ENCODE results near the gene FUZ. TPM values are rescaled to one million over a fixed set of nuclear protein-coding genes. Genes with fewer than 3 reads are reported as not detected.

The FUZ gene
- total RNA-seq, 1 experiment from 2014 or later = 10.9 TPM

GRCh38 chr19:49838885-49839588 lies 25.9 kb upstream of the FUZ start:
- Histone ChIP-seq H3K4me2 (ENCODE audit: low read length) (no peak overlapping the region), H3K9ac (ENCODE audit: low read length) (no peak overlapping the region), H3K9me3 (ENCODE audit: low read length) (no peaks in the 10 kb centered on the region), H3K27me3 (ENCODE audit: low read length) (no peaks in the 10 kb centered on the region), H4K20me1 (ENCODE audit: low read length) (no peaks in the 10 kb centered on the region), H3K4me3 (ENCODE audit: low read length) (no peak overlapping the region), H3K79me2 (ENCODE audit: low read length) (no peaks in the 10 kb centered on the region), H3K27ac (ENCODE audit: low read length) (no peak overlapping the region), H3F3A (ENCODE audit: low read length, unreplicated experiment) (no peaks in the 10 kb centered on the region), H3K36me3 (ENCODE audit: low read depth, low read length) (peaks cover 21% of the 10 kb centered on the region), H3K9me2 (replicated peaks; ENCODE audit: low read length) (no peaks in the 10 kb centered on the region), H3K4me1 (ENCODE audit: insufficient read depth, low read length) (no peaks in the 10 kb centered on the region), H2AFZ (ENCODE audit: low read length) (no peak overlapping the region)
- TF ChIP-seq EZH2 (IDR thresholded peaks at IDR 0.05; ENCODE audit: low read length, unreplicated experiment) = no peak
- no peak for TF ChIP-seq CTCF (conservative IDR thresholded peaks at IDR 0.05; ENCODE audit: low read depth, low read length)
- TF ChIP-seq EZH2phosphoT487 (IDR thresholded peaks at IDR 0.05; ENCODE audit: borderline replicate concordance, low read length) = no peak
- ATAC-seq (no peak), DNase-seq (no peak)
- TSS peak; percentile 28 for BruUV-seq (replicated peaks)
- ChIA-PET POLR2A (ENCODE audit: unreplicated experiment) (interaction anchor here (0.6 kb wide), 1 partner anchor 490 kb away, joined by 5 read pairs; no protein-coding TSS in a partner anchor), CTCF (no interaction called here)
- intact Hi-C loops (cut with micrococcal nuclease) = no loop called here

DNA sequence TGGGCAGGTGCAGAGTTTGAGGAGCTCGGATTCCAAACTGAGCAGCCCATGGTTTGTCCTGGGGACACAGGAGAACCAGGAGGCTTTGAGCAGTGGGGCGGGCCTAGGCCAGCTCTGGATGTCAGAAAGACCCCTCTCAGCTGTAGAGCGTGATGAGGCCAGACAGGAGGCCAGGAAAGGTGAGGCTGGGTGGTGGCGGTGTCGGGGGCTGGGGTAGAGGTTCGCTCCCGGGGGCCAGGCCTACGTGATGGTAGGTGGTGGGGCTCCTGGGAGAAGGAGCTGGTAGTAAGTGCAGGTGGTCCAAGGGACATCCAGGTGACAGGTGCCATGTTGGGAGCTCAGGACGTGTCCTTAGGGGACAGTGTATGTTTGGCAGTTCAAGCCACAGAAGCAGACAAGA lies 24.3 kb upstream of the FUZ start:
- CTCF ChIA-PET = no interaction called here
- no peak for TF ChIP-seq EZH2 (IDR thresholded peaks at IDR 0.05; ENCODE audit: low read length, unreplicated experiment)
- TF ChIP-seq EZH2phosphoT487 (IDR thresholded peaks at IDR 0.05; ENCODE audit: borderline replicate concordance, low read length) = no peak
- TF ChIP-seq CTCF (conservative IDR thresholded peaks at IDR 0.05; ENCODE audit: low read depth, low read length) = no peak
- H3K4me2 ChIP-seq (ENCODE audit: low read length) = no peak overlapping the region

DNA sequence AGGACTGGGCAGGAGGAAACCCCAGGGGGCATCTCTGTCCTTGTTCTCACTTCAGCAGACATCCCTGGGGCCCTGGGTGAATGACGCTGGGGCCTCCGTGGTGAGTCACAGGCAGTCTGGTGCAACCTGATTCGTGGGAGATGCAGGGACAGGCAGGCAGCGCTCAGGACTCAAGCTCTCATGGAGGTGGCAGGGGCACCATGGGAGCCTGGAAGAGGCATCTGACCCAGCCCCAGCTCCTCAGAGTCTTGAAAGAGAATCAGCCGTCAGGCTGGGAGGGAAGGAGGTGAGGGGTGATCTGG lies 23.9 kb upstream of the FUZ start:
- H3K9me3 ChIP-seq (ENCODE audit: low read length) = no peaks in the 10 kb centered on the region
- H3F3A ChIP-seq (ENCODE audit: low read length, unreplicated experiment) = no peaks in the 10 kb centered on the region
- no peak overlapping the region for H3K9ac ChIP-seq (ENCODE audit: low read length)
- H3K79me2 ChIP-seq (ENCODE audit: low read length) = no peaks in the 10 kb centered on the region
- H2AFZ ChIP-seq (ENCODE audit: low read length) = no peak overlapping the region
- no peak; the same call in 1 of the 2 replicates for ATAC-seq
- no peak overlapping the region for H3K4me2 ChIP-seq (ENCODE audit: low read length)
- ChIA-PET POLR2A (ENCODE audit: unreplicated experiment) (no interaction called here), CTCF (no interaction called here)
- no peaks in the 10 kb centered on the region for H3K9me2 ChIP-seq (replicated peaks; ENCODE audit: low read length)
- TF ChIP-seq CTCF (conservative IDR thresholded peaks at IDR 0.05; ENCODE audit: low read depth, low read length) (no peak), EZH2 (IDR thresholded peaks at IDR 0.05; ENCODE audit: low read length, unreplicated experiment) (no peak), EZH2phosphoT487 (IDR thresholded peaks at IDR 0.05; ENCODE audit: borderline replicate concordance, low read length) (no peak)
- H3K27me3 ChIP-seq (ENCODE audit: low read length) = no peaks in the 10 kb centered on the region
- DNase-seq = no peak
- BruUV-seq (replicated peaks) = no TSS peak
- H4K20me1 ChIP-seq (ENCODE audit: low read length) = no peaks in the 10 kb centered on the region
- no peaks in the 10 kb centered on the region for H3K4me1 ChIP-seq (ENCODE audit: insufficient read depth, low read length)
- no peak overlapping the region for H3K4me3 ChIP-seq (ENCODE audit: low read length)
- H3K36me3 ChIP-seq (ENCODE audit: low read depth, low read length) = peaks cover 26% of the 10 kb centered on the region
- intact Hi-C loops (cut with micrococcal nuclease) = no loop called here
- H3K27ac ChIP-seq (ENCODE audit: low read length) = no peak overlapping the region

More for the DNA sequence above, 24.3 kb upstream of the FUZ start:
- DNase-seq = no peak
- no peaks in the 10 kb centered on the region for H3K9me3 ChIP-seq (ENCODE audit: low read length)
- H3K36me3 ChIP-seq (ENCODE audit: low read depth, low read length) = peaks cover 26% of the 10 kb centered on the region
- no peak overlapping the region for H3K4me3 ChIP-seq (ENCODE audit: low read length)
- H3F3A ChIP-seq (ENCODE audit: low read length, unreplicated experiment) = no peaks in the 10 kb centered on the region
- no peak overlapping the region for H3K9ac ChIP-seq (ENCODE audit: low read length)
- H2AFZ ChIP-seq (ENCODE audit: low read length) = no peak overlapping the region
- H3K9me2 ChIP-seq (replicated peaks; ENCODE audit: low read length) = no peaks in the 10 kb centered on the region
- BruUV-seq (replicated peaks) = no TSS peak
- H3K4me1 ChIP-seq (ENCODE audit: insufficient read depth, low read length) = no peaks in the 10 kb centered on the region
- no peaks in the 10 kb centered on the region for H3K79me2 ChIP-seq (ENCODE audit: low read length)
- H3K27me3 ChIP-seq (ENCODE audit: low read length) = no peaks in the 10 kb centered on the region
- POLR2A ChIA-PET (ENCODE audit: unreplicated experiment) = no interaction called here
- intact Hi-C loops (cut with micrococcal nuclease) = no loop called here
- H4K20me1 ChIP-seq (ENCODE audit: low read length) = no peaks in the 10 kb centered on the region
- no peak overlapping the region for H3K27ac ChIP-seq (ENCODE audit: low read length)
- no peak for ATAC-seq

All from PC-3 (cell line).